ENCODE measurements around the gene ATAT1. TPM values are rescaled to one million over a fixed set of nuclear protein-coding genes. Genes with fewer than 3 reads are reported as not detected.

Gene ATAT1
- total RNA-seq, 1 donor, result 5.6 TPM

GRCh38 chr6:30679765-30680535 lies 53.3 kb downstream of the ATAT1 start:
- H3K4me3 ChIP-seq (ENCODE audit: low read depth, low read length), result peak overlapping the region; percentile 53
- TF ChIP-seq CTCF (IDR thresholded peaks at IDR 0.05; ENCODE audit: insufficient read depth, low read length), result no peak
- no peak for DNase-seq (ENCODE audit: low read depth)

- peak overlapping the region; percentile 93 for H3K4me3 ChIP-seq (ENCODE audit: low read depth, low read length)
- no peak for TF ChIP-seq CTCF (IDR thresholded peaks at IDR 0.05; ENCODE audit: insufficient read depth, low read length)
- no peak for DNase-seq (ENCODE audit: low read depth)
Measured at GRCh38 chr6:30681766-30682142, 55.1 kb downstream of the ATAT1 start.

GRCh38 chr6:30682143-30683117 lies 55.8 kb downstream of the ATAT1 start:
- H3K4me3 ChIP-seq (ENCODE audit: low read depth, low read length), result peak overlapping the region; percentile 93
- TF ChIP-seq CTCF (IDR thresholded peaks at IDR 0.05; ENCODE audit: insufficient read depth, low read length), result no peak
- DNase-seq (ENCODE audit: low read depth), result peak; percentile 82

- H3K4me3 ChIP-seq (ENCODE audit: low read depth, low read length), result peak overlapping the region; percentile 93
- TF ChIP-seq CTCF (IDR thresholded peaks at IDR 0.05; ENCODE audit: insufficient read depth, low read length), result no peak
- no peak for DNase-seq (ENCODE audit: low read depth)
Measured at GRCh38 chr6:30683183-30683979, 56.7 kb downstream of the ATAT1 start.

GRCh38 chr6:30683980-30684338 lies 57.3 kb downstream of the ATAT1 start:
- H3K4me3 ChIP-seq (ENCODE audit: low read depth, low read length), result peak overlapping the region; percentile 93
- TF ChIP-seq CTCF (IDR thresholded peaks at IDR 0.05; ENCODE audit: insufficient read depth, low read length), result no peak
- DNase-seq (ENCODE audit: low read depth), result no peak

- DNase-seq (ENCODE audit: low read depth), result no peak
- peak overlapping the region; percentile 93 for H3K4me3 ChIP-seq (ENCODE audit: low read depth, low read length)
- TF ChIP-seq CTCF (IDR thresholded peaks at IDR 0.05; ENCODE audit: insufficient read depth, low read length), result no peak
Measured at GRCh38 chr6:30684386-30685156, 57.9 kb downstream of the ATAT1 start.

Data from fibroblast of the aortic adventitia (primary cell).